Activated T-cell treated with anti-CD3 and anti-CD28 coated beads for 24 hours (primary cell): ENCODE measurements around the gene CRY2.

Experiments used
- DNase-seq: peaks from one replicate; pipeline ENCODE4 v3.0.0-alpha.2; 2020; ENCODE audit warnings: low read depth

Gene CRY2

GRCh38 chr11:45848654-45849081, 1.4 kb downstream of the CRY2 start:
- no peak for DNase-seq

- no peak for DNase-seq
Measured at GRCh38 chr11:45850446-45850845, 3.2 kb downstream of the CRY2 start.

DNA sequence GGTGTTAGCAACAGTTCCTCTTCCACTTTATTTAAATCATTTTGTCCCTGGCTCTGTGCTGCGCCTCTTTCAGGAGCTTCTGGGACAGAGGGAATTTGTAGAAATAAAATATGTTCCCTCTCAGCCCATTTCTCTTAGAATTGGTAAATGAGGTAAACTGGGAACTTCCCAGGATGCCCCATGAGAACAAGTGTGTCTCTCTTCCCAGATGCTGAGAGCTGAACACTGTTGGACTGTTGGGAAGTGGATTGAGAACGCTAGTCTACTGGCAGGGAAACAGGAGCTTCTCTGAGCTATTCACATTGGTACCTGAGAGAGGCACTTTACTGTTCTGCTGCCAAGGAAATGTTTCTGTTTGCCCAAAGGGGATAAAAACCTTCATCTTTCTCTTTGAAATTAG, 4.0 kb downstream of the CRY2 start:
- DNase-seq, result no peak

GRCh38 chr11:45852018-45852711, 4.9 kb downstream of the CRY2 start:
- no peak for DNase-seq

GRCh38 chr11:45852712-45853101, 5.4 kb downstream of the CRY2 start:
- DNase-seq, result no peak

DNA sequence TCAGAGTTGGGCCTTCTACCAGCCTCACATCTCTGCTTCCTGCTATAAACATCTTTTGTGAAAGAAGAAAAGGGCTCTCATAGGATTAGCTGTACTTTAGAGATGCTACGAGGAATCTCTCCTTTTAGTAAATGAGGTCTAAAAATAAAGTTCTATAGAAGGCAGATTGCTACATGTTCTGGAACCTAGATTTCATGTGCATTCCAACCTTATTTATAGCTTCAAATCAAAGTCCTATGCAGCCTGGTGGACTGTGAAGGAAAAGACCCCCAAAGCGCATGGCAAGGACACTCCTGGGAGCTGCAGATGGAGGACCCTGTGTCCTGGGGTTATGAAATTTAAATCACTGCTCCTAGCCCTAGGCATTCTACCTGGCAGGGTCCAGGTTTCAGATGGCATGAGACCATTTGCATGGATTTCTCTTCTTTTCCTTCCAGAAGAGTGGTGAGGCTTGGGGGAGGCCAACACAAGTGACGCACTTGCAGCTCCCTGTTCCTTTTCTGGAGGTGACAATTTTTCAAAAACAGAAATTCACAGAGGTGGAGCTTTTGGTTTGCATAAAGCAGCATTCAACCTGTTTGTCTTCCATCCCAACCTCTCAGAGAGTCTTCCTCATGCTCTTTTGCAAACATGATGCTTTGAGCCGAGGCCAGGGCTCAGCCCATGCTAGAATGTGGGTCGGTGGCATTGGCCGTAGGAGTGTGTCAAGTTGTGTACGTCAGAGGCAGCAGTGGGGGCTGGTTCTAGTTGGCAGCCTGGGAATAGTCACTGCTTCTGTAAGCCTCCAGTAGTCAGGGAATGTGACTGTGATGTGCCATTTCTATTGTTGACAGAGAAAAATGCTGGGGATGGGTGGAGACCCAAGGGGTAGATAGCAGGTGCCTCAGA, 6.3 kb downstream of the CRY2 start:
- DNase-seq, result no peak

DNA sequence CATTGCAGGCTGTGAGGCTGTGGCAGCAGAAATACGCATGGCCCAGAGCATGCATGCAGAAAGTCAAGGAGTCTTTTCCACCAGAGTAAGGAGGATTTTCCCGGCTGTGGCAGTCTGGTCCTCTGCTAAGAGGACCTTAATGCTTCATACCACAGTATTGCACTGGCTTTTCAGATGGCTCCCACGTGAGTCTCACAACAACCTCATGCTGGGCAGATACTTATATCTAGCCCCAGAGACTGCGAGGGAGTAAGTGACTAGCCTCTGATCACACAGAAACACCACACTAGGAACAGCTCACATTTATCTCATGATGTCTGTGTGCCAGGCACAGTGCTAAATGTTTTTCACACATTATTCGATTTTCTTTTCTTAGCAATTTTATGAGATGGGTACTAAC, 8.0 kb downstream of the CRY2 start:
- DNase-seq, result no peak

GRCh38 chr11:45856044-45856468, 8.8 kb downstream of the CRY2 start:
- DNase-seq, result no peak

- DNase-seq, result no peak
Measured at GRCh38 chr11:45857961-45858474, 10.7 kb downstream of the CRY2 start.

GRCh38 chr11:45858751-45859398, 11.6 kb downstream of the CRY2 start:
- DNase-seq, result no peak

DNA sequence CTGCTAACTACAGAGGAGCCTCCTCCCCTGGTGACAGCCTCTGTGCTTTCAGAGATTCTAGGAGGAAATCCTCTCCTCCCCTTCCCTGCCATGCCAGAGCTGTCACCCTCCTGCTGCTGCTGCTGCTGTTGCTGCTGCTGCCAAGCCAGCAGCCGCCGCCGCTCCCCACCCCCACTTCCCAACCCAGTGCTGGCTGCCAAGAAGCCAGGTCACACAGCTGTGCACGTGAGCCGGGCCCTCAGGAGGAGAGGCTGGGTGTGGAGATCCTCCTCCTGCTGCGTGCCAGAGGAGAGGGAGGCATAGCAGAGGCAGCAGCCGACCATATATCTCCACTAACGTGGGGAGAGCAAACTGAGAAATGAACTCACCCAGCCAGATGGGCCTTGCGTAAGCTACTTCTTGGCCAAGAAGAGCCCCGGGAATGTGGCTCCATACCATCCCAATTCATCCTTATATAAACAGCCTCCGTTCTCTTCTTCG, 12.4 kb downstream of the CRY2 start:
- no peak for DNase-seq

DNA sequence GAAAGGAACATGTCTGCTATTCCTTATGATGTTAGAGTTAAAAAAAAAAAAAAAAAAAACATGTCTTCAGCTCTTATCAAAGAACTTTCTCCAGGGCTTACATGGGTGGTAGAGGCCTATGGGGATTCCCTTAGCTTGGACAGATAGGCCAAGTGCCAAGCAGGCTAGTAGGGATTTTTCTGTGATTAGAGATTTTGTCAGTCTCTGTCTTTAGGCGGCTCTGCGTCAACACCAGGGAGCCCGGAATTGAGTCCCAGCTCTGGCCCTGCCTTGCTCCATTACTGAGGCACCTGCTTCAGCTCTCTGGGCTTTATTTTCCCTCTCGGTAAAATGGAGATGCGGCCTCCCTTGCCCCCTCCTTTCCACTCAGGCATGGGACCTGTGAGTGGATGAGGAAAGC, 13.1 kb downstream of the CRY2 start:
- DNase-seq, result no peak

- no peak for DNase-seq
Measured at GRCh38 chr11:45860764-45861510, 13.7 kb downstream of the CRY2 start.

GRCh38 chr11:45864041-45864440, 16.8 kb downstream of the CRY2 start:
- no peak for DNase-seq

DNA sequence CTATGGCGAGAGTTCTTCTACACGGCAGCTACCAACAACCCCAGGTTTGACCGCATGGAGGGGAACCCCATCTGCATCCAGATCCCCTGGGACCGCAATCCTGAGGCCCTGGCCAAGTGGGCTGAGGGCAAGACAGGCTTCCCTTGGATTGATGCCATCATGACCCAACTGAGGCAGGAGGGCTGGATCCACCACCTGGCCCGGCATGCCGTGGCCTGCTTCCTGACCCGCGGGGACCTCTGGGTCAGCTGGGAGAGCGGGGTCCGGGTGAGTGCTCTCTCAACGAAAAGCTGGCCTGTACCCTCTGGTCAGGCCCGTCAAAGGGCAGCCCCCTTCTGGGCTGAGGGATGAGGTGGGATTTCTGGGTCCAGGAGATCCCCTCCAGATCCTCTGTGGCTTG, 22.3 kb downstream of the CRY2 start:
- DNase-seq, result no peak

- DNase-seq, result no peak
Measured at GRCh38 chr11:45870706-45871105, 23.4 kb downstream of the CRY2 start.

DNA sequence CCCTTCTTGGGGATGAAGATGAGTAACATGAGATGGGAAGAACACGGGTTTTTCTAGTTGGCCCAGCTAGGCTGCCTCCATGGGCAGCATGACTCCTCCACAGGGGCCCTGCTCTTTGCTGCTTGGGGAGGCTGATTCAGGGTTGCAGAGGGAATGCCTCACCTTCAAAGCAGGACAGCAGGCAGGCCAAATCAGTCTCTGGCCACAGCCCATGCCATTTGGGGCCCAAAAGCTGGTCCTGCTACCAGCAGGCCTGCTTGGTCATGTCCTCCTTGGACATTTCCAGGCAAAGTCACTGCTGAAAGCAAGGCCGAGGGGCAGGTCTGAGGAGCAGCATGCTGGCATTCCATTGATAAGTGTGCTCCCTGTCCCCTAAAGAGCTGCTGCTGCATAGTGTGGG, 24.4 kb downstream of the CRY2 start:
- DNase-seq, result no peak

DNA sequence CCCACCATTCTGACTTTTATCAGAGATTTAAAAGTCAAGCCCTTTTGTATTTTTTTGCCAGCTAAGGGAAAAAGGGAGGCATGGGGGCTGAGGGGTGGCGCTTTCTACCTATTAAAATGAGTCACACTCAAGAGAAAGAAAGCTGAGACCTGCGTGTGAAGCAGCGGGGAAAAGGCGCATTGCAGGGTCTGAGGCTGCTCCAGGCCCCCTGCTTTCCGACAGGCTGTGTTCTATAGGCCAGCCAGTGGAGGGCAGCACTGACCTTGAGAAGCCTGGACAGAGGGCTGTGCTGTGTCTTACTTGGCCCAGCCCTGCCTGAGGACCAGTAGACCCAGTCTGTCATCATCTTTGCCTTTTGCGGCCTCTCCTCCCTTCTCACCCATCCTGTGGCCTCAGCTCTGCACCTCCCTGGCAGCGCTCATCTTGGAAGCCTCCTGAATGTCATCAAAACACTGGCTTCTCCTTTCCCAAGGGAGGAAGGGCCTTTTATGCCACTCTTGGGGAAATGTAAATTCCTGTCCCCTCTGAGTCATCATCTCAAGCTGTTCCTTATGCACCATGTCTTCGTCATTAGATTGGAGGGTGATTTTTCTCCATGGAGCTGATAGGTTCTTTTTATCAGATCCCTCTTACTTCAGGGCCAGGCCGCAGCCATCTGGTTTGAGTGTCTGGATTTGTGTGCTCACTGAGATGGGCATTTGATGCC, 25.5 kb downstream of the CRY2 start:
- DNase-seq, result peak; percentile 9

DNA sequence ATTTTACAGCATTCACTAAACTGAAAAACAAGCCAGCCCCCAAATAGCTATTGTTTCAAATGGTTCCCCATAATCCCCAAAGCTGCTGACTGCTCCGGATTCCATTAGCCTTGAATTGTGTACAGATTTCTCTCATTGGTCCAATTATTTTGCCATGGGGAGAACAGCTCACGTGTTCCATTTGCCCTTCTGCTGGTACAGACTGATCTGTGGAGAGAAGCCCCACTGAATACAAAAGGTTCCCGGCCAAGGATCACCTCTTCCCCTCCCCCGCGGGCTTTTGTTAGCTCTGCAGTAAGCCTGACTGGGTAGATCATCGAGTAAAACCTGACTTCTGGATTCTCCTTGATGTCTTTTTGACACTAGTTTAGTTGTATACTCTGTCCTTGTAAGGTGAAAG, 29.1 kb downstream of the CRY2 start:
- no peak for DNase-seq

DNA sequence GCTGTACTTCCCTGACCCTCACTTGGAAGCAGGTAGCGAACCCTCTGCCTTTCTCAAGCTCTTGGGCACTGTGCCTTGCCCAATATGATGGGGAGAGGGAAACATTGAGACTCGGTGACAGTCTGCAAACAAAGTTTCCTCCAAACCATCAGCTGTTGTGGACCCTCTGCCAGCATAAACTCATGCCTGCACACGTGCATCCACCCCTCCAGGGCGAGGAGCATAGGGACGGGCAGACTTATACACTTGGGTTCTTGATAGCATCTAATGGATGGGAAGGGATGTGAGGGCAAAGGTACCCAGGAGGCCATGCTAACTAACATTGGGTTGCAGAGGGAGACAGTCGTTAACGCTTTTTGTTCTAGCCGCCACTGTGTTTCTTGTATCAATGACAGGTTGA, 29.9 kb downstream of the CRY2 start:
- DNase-seq, result no peak

DNA sequence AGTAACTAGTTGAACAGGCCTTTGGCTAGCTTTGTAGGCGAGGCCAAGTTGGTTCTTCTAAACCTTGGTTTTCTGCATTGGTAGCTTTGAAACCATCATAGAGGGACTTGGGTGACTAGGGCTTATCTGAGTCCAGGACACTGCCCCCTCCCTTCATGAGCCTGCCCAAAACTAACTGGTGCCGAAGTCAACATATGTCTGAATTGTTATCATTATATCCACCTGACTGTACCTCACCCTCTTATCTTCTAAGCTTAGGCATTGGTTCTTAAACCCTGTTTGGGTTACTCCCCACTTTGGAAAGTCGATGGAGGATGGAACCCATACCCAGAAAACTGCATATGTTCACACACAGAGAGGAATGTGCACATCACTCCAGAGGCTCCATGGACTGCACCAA, 30.6 kb downstream of the CRY2 start:
- no peak for DNase-seq
